MCF 10A (cell line): ENCODE data around the gene SELPLG. TPM values are rescaled to one million over a fixed set of nuclear protein-coding genes. Genes with fewer than 3 reads are reported as not detected.

Source experiments
- BruUV-seq: library from RNA; stranded (reverse); fragments of 400-500 nt; replicated peaks from 2 replicates; lab custom pipeline; 2021; lab: Mats Ljungman, UMichigan
- CTCF ChIA-PET: fragments of 300-600 bp; sonication (Branson Sonifier 250); formaldehyde crosslinking; extraction: SDS; loops from one replicate; lab custom pipeline; 2021; ENCODE audit warnings: antibody characterized with exemption, inconsistent platforms; lab: Yijun Ruan, JAX
- POLR2A ChIA-PET: fragments of 300-600, 350-650 bp; sonication (Branson Sonifier 250); formaldehyde crosslinking; extraction: SDS; loops from one replicate; lab custom pipeline; 2020; ENCODE audit warnings: antibody characterized with exemption, inconsistent platforms; lab: Yijun Ruan, JAX
- DNase-seq: peaks from one replicate; pipeline ENCODE4 v3.0.0-alpha.2; 2018; ENCODE audit not compliant: unreplicated experiment
- H3K27ac Mint-ChIP-seq: one replicate; pipeline ENCODE4 v1.8.0; 2022; ENCODE audit warnings: mild to moderate bottlenecking, low read depth, mixed read lengths; ENCODE audit not compliant: unreplicated experiment
- H3K27me3 Mint-ChIP-seq: one replicate; pipeline ENCODE4 v1.8.0; 2022; ENCODE audit warnings: mixed read lengths; ENCODE audit not compliant: insufficient read depth, unreplicated experiment
- H3K36me3 Mint-ChIP-seq: one replicate; pipeline ENCODE4 v1.8.0; 2022; ENCODE audit warnings: mild to moderate bottlenecking, moderate library complexity, mixed read lengths; ENCODE audit not compliant: insufficient read depth, unreplicated experiment
- H3K4me1 Mint-ChIP-seq: one replicate; pipeline ENCODE4 v1.8.0; 2022; ENCODE audit warnings: mixed read lengths; ENCODE audit not compliant: insufficient read depth, unreplicated experiment
- H3K4me3 Mint-ChIP-seq: one replicate; pipeline ENCODE4 v1.8.0; 2022; ENCODE audit warnings: mild to moderate bottlenecking, moderate library complexity, mixed read lengths; ENCODE audit not compliant: unreplicated experiment
- H3K9me3 Mint-ChIP-seq: one replicate; pipeline ENCODE4 v1.8.0; 2022; ENCODE audit warnings: mixed read lengths; ENCODE audit not compliant: unreplicated experiment
- CTCF ChIP-seq: fragments of 200-600 bp; IDR thresholded peaks from one replicate; pipeline ENCODE4 v1.8.0; 2022; ENCODE audit warnings: antibody characterized with exemption, mild to moderate bottlenecking; ENCODE audit not compliant: unreplicated experiment
- intact Hi-C: fragments of 100-400 bp; cut with micrococcal nuclease; formaldehyde crosslinking; loops from 2 replicates; pipeline ENCODE4 v1.14.1; 2022
- total RNA-seq: library from RNA; stranded (reverse); gene quantifications from 2 replicates; pipeline ENCODE4 v1.2.3, GENCODE V29; 2022

Gene SELPLG
- total RNA-seq, 1 experiment from 2014 or later: 0.86 TPM

DNA sequence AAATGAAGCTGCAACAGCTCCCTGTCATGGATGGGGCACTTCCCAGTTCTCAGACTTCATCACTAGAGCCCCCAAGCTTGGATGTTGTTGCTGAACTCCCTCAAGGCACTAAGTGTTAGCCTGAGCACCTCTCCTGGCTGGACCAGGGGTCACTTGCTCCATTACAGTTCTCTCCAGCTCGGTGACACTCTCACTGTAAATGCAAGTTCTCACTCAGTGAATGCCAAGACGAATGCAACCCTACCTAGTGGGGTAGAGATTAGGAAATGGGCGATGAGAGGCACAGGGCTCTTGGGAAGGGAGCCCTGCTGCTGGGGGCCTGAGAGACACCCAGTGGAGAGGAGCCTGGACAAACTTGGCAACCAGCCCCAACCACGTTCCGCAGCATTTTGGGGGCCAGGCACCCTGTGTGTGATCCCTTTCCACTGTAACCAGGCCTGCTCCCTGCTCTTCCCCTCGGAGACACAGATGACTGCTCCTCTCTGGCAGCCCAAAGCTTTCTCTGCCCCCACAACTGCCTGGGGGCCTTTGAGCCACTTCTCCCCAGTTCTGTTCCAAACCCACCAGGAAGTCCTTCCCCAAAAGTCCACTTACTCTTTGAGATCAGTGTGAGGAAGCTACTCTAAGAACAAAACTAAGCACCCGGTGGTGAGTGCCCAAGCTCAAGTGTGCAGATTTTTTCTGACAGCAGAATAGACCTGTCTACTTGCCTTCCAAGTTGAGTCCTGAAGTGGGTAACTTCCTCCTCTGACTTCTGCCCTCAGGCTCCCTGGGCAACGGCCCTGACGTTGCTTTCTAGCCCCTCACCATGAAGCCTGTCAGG, 8.0 kb upstream of the SELPLG start:
- Mint-ChIP-seq H3K9me3 (no peaks in the 10 kb centered on the region), H3K4me3 (no peak overlapping the region), H3K4me1 (peaks cover 23% of the 10 kb centered on the region), H3K27ac (no peak overlapping the region), H3K36me3 (peaks cover 30% of the 10 kb centered on the region), H3K27me3 (no peaks in the 10 kb centered on the region)
- CTCF ChIA-PET: interaction anchor here (0.6 to 8.4 kb wide), 4 partner anchors 12 to 1613 kb away, joined by 3 to 52 read pairs (median 10); no protein-coding TSS in a partner anchor
- BruUV-seq: no TSS peak
- DNase-seq: no peak
- no peak for TF ChIP-seq CTCF
- POLR2A ChIA-PET: interaction anchor here (0.9 to 1.8 kb wide), 4 partner anchors 11 to 22 kb away, joined by 3 to 5 read pairs (median 4); no protein-coding TSS in a partner anchor
- intact Hi-C loops: no loop called here

DNA sequence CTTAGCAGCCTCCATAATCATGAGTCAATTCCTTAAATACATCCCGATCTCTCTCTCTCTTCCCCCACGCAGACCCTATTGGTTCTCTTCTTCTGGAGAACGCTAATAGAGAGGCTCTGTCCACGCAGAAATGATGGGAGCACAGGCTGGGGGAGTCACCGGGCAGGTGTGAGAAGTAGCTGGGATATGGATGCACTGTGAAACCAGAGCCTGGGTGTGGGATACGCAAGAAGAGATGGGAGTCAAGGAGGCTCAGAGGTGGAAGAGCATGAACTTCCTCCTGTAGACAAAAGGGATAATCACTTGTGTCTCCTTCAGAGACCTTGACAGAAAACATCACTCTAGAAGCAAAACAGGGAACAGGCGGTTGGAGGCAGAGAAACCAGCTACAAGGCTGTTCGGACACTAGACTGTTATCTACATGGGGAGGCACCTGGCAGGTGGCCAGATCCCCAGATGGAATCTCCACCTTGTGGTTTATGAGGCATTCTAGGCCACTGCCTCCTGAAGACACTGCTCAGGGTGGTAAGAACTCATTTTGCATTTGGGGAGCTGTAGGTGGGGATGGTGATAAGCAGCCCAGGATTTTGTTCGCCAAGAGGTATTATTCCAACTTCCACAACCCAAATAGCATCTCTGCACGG, 7.2 kb upstream of the SELPLG start:
- H3K9me3 Mint-ChIP-seq: no peaks in the 10 kb centered on the region
- ChIA-PET CTCF (interaction anchor here (0.6 to 8.4 kb wide), 5 partner anchors 12 to 1612 kb away, joined by 3 to 52 read pairs (median 3); no protein-coding TSS in a partner anchor), POLR2A (interaction anchor here (0.9 to 1.8 kb wide), 3 partner anchors 12 to 23 kb away, joined by 3 to 5 read pairs (median 4); no protein-coding TSS in a partner anchor)
- no peak overlapping the region for H3K27ac Mint-ChIP-seq
- H3K27me3 Mint-ChIP-seq: no peaks in the 10 kb centered on the region
- peaks cover 23% of the 10 kb centered on the region for H3K36me3 Mint-ChIP-seq
- DNase-seq: no peak
- no TSS peak for BruUV-seq
- H3K4me3 Mint-ChIP-seq: no peak overlapping the region
- peaks cover 23% of the 10 kb centered on the region for H3K4me1 Mint-ChIP-seq
- no peak for TF ChIP-seq CTCF
- intact Hi-C loops: no loop called here

GRCh38 chr12:108638997-108639822, 5.5 kb upstream of the SELPLG start:
- ChIA-PET POLR2A (interaction anchor here (1.3 kb wide), 1 partner anchor 175 kb away, joined by 4 read pairs; no protein-coding TSS in a partner anchor), CTCF (interaction anchor here (0.5 to 8.4 kb wide), 5 partner anchors 22 to 242 kb away, joined by 3 to 52 read pairs (median 4); no protein-coding TSS in a partner anchor)
- BruUV-seq: no TSS peak
- intact Hi-C loops: no loop called here
- H3K36me3 Mint-ChIP-seq: peaks cover 6% of the 10 kb centered on the region
- H3K9me3 Mint-ChIP-seq: no peaks in the 10 kb centered on the region
- peaks cover 23% of the 10 kb centered on the region for H3K4me1 Mint-ChIP-seq
- no peak overlapping the region for H3K4me3 Mint-ChIP-seq
- no peaks in the 10 kb centered on the region for H3K27me3 Mint-ChIP-seq
- TF ChIP-seq CTCF: no peak
- H3K27ac Mint-ChIP-seq: no peak overlapping the region
- DNase-seq: no peak
